HepG2 (cell line): ENCODE data around the gene PVR. TPM values are rescaled to one million over a fixed set of nuclear protein-coding genes. Genes with fewer than 3 reads are reported as not detected.
A peak's percentile ranks its signal among the peaks of the same experiment; 100 is the strongest.

Experiments
- FOXA3 ChIP-seq: IDR thresholded peaks from 2 replicates; pipeline ENCODE4 v1.6.1; 2016; ENCODE audit warnings: missing genetic modification reagents, missing compliant biosample characterization
- GATAD1 ChIP-seq: IDR thresholded peaks from 2 replicates; pipeline ENCODE4 v1.6.1; 2016; ENCODE audit warnings: missing genetic modification reagents, missing compliant biosample characterization
- HBP1 ChIP-seq: IDR thresholded peaks from 2 replicates; pipeline ENCODE4 v1.6.1; 2016; ENCODE audit warnings: low read depth, control low read depth
- HDAC1 ChIP-seq: sonication (generic); formaldehyde crosslinking; IDR thresholded peaks from 2 replicates; pipeline ENCODE4 v1.5.1; 2020; ENCODE audit warnings: mild to moderate bottlenecking, missing genetic modification reagents
- HOXD1 ChIP-seq: sonication (generic); formaldehyde crosslinking; IDR thresholded peaks from 2 replicates; pipeline ENCODE4 v1.5.0; 2020; ENCODE audit warnings: missing genetic modification reagents
- KDM5B ChIP-seq: sonication (generic); formaldehyde crosslinking; IDR thresholded peaks from 2 replicates; pipeline ENCODE4 v1.4.0; 2020; ENCODE audit warnings: missing genetic modification reagents, mild to moderate bottlenecking, borderline replicate concordance
- LBX2 ChIP-seq: sonication (generic); formaldehyde crosslinking; IDR thresholded peaks from 2 replicates; pipeline ENCODE4 v1.5.0; 2020; ENCODE audit warnings: missing genetic modification reagents, mild to moderate bottlenecking, borderline replicate concordance
- NFRKB ChIP-seq: fragments of 450-650 bp; IDR thresholded peaks from 2 replicates; pipeline ENCODE4 v1.6.1; 2017
- PATZ1 ChIP-seq: sonication (generic); formaldehyde crosslinking; IDR thresholded peaks from 2 replicates; pipeline ENCODE4 v1.4.0; 2020; ENCODE audit warnings: missing genetic modification reagents
- PHF21A ChIP-seq: sonication (generic); formaldehyde crosslinking; IDR thresholded peaks from 2 replicates; pipeline ENCODE4 v1.5.0; 2020; ENCODE audit warnings: mild to moderate bottlenecking, missing genetic modification reagents
- RARA ChIP-seq: IDR thresholded peaks from 2 replicates; pipeline ENCODE4 v1.6.1; 2016; ENCODE audit warnings: missing genetic modification reagents, missing compliant biosample characterization
- RERE ChIP-seq: IDR thresholded peaks from 2 replicates; pipeline ENCODE4 v1.6.1; 2016; ENCODE audit warnings: low read depth, missing genetic modification reagents, missing compliant biosample characterization
- SAP130 ChIP-seq: IDR thresholded peaks from 2 replicates; pipeline ENCODE4 v1.6.1; 2016; ENCODE audit warnings: low read depth
- SIN3A ChIP-seq: IDR thresholded peaks from 2 replicates; pipeline ENCODE4 v1.6.1; 2011; ENCODE audit warnings: low read depth, mild to moderate bottlenecking, control low read depth, low read length, borderline replicate concordance
- SKI ChIP-seq: fragments of 450-650 bp; IDR thresholded peaks from one replicate; pipeline ENCODE4 v1.6.1; 2018; ENCODE audit warnings: mild to moderate bottlenecking; ENCODE audit not compliant: partially characterized antibody
- TERF1 ChIP-seq: sonication (generic); formaldehyde crosslinking; IDR thresholded peaks from 2 replicates; pipeline ENCODE4 v1.8.0; 2022; ENCODE audit warnings: mild to moderate bottlenecking, missing genetic modification reagents, moderate library complexity
- ZNF350 ChIP-seq: sonication (generic); formaldehyde crosslinking; IDR thresholded peaks from 2 replicates; pipeline ENCODE4 v1.4.0; 2020; ENCODE audit warnings: mild to moderate bottlenecking, low read depth, missing genetic modification reagents, borderline replicate concordance
- ZNF556 ChIP-seq: sonication (generic); formaldehyde crosslinking; IDR thresholded peaks from 2 replicates; pipeline ENCODE4 v1.4.0; 2020; ENCODE audit warnings: mild to moderate bottlenecking, missing genetic modification reagents, borderline replicate concordance
- ZNF678 ChIP-seq: sonication (generic); formaldehyde crosslinking; IDR thresholded peaks from 2 replicates; pipeline ENCODE4 v1.4.0; 2020; ENCODE audit warnings: mild to moderate bottlenecking, missing genetic modification reagents
- polyA plus RNA-seq, 8 experiments: library from polyadenylated mRNA; depleted of rRNA in 3 of 8; stranded (reverse) in 7 of 8; unstranded in 1 of 8; fragments of >200 nt; fragmentation: Illumina TruSeq in 4 of 8; extraction: Trizol in 4 of 8; gene quantifications; 2 replicates each; pipeline versions ENCODE4 v1.2.1 to v1.2.3, GENCODE V29; 2011 to 2016; ENCODE audit warnings: low read depth in 4 of 8, missing spikeins in 1 of 8, mixed read lengths in 1 of 8; ENCODE audit not compliant: insufficient read depth in 1 of 8
- total RNA-seq, 5 experiments: library from RNA; depleted of rRNA; stranded (reverse); fragments of >200 nt; fragmentation: Illumina TruSeq; extraction: Trizol; gene quantifications; 2 replicates each; pipeline ENCODE4 v1.2.3, GENCODE V29; 2016; ENCODE audit warnings: low read depth in 1 of 5

Gene PVR
- total and polyA plus RNA-seq, 2 of the 13 experiments (the other 11 are each of a cell fraction or from before 2014, with no cell fraction given): 43.4 to 46.6 TPM

- no peak for TF ChIP-seq FOXA3 (CRISPR knock-in tag)
- TF ChIP-seq SKI: peak; percentile 72
- no peak for TF ChIP-seq ZNF678 (CRISPR knock-in tag)
- TF ChIP-seq PATZ1 (CRISPR knock-in tag): peak; percentile 73
- no peak for TF ChIP-seq NFRKB
- 0 out of 2 replicates have a peak, but pooled peaks have one; percentile 42 for TF ChIP-seq HDAC1
- no peak; the same call in none of the 2 replicates for TF ChIP-seq HBP1 (CRISPR knock-in tag)
- no peak for TF ChIP-seq LBX2 (CRISPR knock-in tag)
- TF ChIP-seq RERE (CRISPR knock-in tag): no peak
- peak; percentile 15; the same call in 1 of the 2 replicates for TF ChIP-seq PHF21A (CRISPR knock-in tag)
- TF ChIP-seq TERF1 (CRISPR knock-in tag): no peak
- peak; percentile 20; the same call in 1 of the 2 replicates for TF ChIP-seq ZNF350 (CRISPR knock-in tag)
- TF ChIP-seq KDM5B: peak; percentile 53; the same call in 1 of the 2 replicates
- TF ChIP-seq SAP130: no peak
- TF ChIP-seq ZNF556 (CRISPR knock-in tag): peak; percentile 45; the same call in 1 of the 2 replicates
- peak; percentile 42; the same call in 1 of the 2 replicates for TF ChIP-seq RARA (CRISPR knock-in tag)
- TF ChIP-seq SIN3A: no peak
- TF ChIP-seq HOXD1: no peak
- TF ChIP-seq GATAD1 (CRISPR knock-in tag): no peak; the same call in 1 of the 2 replicates
Observed at GRCh38 chr19:44689290-44690130, 45.8 kb downstream of the PVR start (continued).
